D721Med (cell line): Measurements from ENCODE around the gene FSIP1.

Experiments used
- DNase-seq: peaks from one replicate; pipeline ENCODE4 v3.0.0; 2011; ENCODE audit warnings: low spot score; ENCODE audit not compliant: insufficient read length
- FAIRE-seq: peaks from 2 replicates; lab custom pipeline; 2011; peaks lifted over from hg19 to GRCh38; lab: Jason Lieb, UNC
- CTCF ChIP-seq: IDR thresholded peaks from 2 replicates; pipeline ENCODE4 v1.5.1; 2012; ENCODE audit warnings: mild to moderate bottlenecking, control low read depth; ENCODE audit not compliant: insufficient read depth; ENCODE audit errors: missing control alignments

FSIP1 gene

GRCh38 chr15:39622660-39623516, 159.8 kb downstream of the FSIP1 start:
- FAIRE-seq = no peak

GRCh38 chr15:39621976-39622375, 160.7 kb downstream of the FSIP1 start:
- no peak for TF ChIP-seq CTCF
- FAIRE-seq (no peak), DNase-seq (no peak)

More at GRCh38 chr15:39622660-39623516, 159.8 kb downstream of the FSIP1 start:
- no peak for TF ChIP-seq CTCF
- no peak for DNase-seq

- DNase-seq (no peak), FAIRE-seq (no peak)
- no peak for TF ChIP-seq CTCF
These were observed 161.4 kb downstream of the FSIP1 start for GRCh38 chr15:39621210-39621609.

- DNase-seq = no peak
- FAIRE-seq = no peak
- no peak for TF ChIP-seq CTCF
These were observed 164.4 kb downstream of the FSIP1 start for GRCh38 chr15:39618063-39618823.

- TF ChIP-seq CTCF = no peak
- DNase-seq = no peak
- no peak for FAIRE-seq
These were observed 165.7 kb downstream of the FSIP1 start for GRCh38 chr15:39616731-39617455.

GRCh38 chr15:39613861-39614260, 168.8 kb downstream of the FSIP1 start:
- FAIRE-seq = no peak
- DNase-seq = no peak
- TF ChIP-seq CTCF = no peak
